ENCODE data around the gene DAAM1.

The DAAM1 gene

DNA sequence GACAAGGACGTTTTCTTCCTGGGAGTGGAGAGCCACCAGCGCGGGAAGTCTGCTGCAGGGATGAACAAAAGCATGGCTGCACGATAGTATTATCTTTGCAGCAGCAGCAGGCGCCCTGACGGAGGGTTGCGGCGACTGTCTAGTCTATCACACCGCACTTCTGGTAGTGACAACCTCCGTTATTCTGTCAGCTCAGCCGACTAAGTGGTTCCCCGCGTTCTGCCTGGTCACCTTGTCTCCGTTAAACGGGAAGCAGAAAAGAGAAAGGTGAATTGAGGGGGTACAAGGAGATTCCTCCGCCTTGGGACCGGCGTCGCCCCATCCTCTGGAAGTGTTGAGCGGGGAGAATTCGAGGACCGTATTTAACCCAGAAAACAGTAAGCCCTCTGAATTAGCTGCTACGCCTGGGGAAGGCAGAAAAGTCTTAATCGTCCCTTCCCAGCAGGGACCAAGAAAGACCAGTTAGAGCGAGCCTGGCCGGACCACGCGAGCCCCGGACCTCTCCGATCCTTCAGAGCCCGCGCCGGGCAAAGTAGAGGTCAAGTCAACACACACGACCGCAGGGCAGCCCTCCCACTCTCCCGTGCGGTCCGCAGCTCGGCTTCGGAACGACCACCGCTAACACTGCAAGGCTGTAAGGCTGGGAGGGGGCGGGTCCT is 536 bp upstream of the DAAM1 start:
- DNase-seq, result peak; percentile 46

DNA sequence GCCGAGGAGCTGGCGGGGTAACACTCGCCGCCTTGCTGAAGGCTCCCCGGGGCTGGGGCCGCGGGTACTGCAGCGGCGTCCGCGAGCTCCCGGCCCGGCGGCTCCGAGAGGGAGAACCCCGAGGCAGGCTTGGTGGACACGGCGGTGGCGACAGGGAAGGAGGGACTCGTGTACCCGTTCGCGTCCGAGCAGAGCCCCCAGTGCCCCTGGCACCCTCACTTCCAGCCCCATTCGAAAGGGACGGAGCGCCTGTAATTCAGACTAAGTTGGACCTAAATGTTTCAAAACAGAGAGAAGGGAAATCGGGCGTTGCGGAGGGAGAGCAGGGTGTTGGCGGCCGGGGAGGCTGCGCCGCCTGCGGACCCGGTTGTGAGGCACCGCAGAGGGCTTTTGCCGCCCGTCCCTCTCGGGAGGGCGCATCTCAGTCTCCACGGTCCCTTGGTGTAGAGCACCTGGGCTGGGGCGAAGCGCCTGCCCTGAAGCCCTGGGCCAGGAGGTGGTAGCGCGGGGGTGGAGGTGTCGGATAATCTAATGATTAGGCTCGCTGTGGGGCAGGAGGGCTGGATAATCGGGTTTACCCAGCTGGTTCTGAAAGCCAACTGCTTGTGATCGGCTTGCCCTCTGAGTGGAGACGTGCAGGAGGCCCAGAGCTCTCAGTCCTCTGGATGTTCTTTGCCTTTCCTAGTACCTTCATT is 771 bp downstream of the DAAM1 start:
- no peak for DNase-seq

DNA sequence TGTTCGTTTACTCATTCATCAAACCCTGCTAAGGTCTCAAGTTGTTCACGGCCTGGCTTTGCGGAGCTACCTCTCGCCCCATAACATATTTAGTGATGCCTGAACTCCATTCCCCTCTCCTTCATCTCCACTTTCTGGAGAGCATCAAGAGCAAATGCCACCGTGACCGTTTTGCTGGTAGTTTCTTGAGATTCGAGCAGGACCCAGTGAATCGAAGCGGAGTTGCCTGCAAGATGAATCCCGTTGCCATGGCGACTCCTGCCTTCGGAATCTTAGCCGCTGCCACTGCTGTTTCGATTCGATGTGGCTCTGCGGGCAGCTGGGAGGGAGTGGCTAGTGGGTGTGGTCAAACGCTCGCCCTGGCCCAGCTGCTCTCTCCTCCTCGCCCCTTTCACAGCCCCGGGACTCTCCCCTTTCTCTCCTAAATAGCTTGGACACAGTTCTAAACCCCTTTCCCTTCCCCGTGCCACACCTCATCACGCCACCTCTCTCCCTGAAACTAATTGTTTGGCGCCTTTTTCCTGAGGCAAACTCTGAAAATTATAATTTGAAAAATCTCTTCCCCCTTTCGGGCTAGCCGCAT is 1.4 kb downstream of the DAAM1 start:
- peak; percentile 71 for DNase-seq

DNA sequence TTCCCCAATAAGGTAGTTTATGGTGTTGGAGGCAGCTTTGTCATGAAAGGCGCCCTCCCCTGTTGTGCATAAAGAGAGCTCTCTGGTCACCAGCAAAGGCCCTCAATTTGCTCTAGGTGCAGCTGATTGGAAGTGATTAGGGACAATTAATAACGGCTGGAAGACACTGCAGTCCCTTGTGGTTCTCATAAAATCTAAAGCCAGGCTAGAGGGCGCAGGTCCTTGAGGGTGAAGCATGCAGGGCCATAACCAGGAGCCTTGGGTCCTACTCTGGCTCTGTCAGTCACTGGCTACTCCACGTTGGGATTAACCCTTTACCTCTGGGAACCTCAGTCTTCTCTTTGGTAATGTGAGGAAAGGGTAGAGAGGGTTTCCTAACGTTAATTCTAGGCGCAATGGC is 1.9 kb downstream of the DAAM1 start:
- DNase-seq, result no peak

DNA sequence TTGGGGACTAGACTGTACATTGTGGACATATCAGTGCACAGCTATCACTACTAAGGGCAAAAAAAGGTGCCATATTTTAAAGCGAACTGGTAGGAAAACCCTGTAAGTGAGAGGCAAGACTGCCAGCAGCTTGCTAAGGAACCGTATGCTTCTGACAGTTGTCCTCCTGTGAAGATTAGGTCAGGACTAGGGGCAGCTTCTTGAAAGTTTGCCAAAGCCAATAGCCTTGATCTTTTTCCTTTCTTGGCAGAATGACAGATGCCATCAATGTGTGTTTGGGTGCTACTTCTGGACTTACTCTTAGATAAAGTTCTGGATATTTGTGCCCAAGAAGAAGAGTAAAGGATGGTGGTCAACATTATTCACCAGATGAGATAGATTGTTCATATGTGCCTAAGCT is 7.4 kb downstream of the DAAM1 start:
- DNase-seq, result no peak

DNA sequence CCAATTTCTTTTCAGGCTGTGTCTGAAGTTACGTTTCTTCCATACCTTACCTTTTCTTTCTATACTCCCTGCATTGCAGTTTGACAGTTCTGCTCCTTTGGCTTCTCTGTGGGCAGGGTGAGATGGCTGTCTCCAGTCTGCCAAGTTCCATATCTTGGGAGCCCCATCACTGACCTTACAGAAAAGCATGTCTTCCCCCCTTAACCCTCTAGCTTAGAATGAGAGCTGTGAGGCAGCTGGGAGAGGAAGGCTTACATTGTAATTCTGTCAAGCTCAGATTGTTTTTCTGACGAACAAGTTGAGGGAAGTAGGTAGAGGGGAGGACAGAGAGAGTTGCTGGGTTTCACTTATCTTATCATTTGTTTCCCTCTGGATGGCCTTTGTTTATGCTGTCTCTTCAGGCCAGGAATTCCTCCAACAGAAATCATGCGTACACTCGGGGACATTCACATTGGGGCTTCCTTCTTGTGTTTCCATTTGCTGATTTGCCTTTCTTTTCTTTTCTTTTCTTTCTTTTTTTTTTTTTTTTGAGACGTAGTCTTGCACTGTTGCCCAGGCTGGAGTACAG is 9.3 kb downstream of the DAAM1 start:
- no peak for DNase-seq

DNA sequence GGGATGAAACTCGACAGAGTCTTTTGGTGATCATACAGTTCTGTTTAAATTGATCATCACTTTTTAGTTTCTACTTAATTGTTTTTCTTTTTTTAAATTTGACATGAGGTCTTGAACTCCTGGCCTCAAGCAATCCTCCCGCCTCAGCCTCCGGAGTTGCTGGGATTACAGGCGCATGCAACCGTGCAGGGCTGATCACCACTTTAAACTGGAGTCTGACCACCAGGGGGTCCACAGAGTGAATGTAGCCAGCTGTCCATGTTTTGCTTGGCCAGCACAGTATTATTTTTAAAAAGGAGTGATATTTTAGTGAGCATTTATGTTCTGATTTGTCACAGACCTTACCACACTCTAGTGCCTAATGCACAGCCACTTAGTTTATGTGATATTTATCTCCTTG is 10.7 kb downstream of the DAAM1 start:
- no peak for DNase-seq

DNA sequence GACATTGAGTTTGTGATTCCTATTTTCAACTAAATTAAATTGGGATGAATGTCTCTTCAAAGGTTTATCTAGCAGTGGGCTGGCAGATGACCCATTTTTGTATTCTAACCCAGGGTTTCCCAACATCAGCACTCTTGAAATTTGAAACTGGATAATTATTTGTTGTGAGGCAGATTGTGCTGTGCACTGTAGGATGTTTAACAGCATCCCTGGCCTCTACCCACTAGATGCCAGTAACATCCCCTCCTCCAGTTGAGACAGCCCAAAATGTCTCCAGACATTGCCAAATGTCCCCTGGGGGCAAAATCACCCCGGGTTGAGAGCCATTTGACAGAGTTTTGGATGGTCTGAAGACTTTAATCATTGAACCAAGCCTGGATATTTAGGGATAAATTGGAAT is 11.1 kb downstream of the DAAM1 start:
- no peak for DNase-seq

DNA sequence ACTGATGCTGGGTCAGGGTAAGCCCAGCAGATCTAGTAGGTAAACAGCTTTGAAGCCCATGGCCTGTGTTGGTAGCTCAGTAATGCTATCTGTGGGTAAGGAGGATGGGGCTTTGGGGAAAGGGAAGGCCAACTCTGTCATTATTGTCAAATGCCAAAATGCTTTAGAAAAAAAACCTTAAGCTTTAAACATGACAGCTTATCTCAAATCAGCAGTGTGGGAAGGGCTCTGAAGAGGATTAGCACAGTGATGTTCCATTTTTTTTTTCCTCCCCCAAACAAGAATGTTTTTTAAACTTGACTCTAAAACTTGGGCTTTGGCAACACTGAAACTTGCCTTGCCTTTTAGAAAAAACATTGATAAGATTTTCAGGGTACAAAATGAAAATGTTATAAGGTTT is 11.7 kb downstream of the DAAM1 start:
- DNase-seq, result no peak

DNA sequence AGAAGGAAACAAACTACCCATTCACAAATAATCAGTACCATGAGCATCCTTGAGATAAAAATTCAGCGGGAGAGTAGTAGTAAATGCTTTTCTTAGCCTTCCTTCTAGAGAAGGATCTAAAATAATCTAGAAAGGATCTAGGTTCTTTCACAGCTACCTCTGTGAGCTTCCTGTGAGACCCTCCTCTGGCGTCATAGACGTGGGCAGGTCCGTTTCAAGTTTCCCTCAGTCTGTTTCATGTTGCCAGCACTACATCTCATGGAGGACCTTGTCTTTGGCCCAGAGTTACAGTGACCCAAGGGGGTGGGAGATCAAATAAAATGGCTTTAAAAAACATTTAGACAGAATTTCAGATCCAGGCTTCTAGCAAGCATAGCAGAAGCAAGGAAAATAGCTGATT is 13.6 kb downstream of the DAAM1 start:
- DNase-seq, result no peak

DNA sequence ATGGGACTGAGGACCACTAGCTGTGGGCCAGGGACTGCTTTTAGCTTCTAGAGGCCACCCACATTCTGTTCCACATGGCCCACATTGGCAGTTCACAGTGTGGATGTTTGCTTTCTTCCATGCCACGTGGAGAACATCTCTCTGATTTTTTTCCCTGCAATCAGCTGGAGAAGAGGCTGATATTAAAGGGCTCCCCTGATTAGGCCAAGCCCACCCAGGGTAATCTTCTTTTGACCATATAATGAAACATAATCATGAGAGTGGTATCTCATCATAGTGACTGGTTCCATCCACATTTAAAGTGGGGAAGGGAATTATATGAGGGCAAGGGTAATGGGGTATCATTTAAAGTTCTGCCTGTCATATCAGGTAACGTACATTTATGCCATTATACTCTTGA is 15.8 kb downstream of the DAAM1 start:
- no peak for DNase-seq

DNA sequence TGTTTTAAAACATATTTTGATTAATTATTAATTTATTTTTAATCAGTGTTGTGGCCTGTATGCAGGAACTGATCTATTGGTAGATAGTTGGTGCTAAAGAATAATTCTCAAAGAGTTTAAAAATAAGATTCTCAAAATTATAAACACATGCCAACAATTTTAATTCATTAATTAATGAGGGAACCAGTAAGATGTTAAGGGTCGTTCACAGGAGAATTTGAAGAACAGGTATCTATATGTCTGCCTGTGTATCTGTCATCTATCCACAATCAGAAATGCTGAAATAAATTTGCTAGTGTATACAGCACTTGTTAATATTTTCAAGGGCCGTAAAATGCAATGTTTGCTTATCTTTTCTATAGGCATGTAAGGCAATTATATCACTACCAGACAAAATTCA is 18.4 kb downstream of the DAAM1 start:
- no peak for DNase-seq

DNA sequence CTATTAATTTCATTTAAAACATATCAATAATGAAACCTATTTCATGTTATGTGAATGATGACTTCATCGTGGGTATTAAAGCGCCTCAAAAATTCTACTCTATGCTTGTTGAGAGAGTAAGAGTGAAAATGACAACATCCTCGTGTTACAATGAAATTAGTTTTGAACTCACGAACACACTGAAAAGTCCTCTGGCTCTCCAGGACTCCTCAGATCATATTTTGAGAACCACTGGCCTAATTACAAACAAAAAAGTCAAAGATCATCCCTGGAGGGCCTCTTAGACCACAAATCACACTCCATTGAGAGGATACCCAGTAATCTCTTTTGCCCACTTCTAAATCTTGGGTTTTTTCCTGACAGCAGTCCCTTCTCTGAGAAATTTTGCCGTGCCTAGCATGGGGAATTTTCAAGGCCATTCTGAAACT is 19.1 kb downstream of the DAAM1 start:
- no peak for DNase-seq

DNA sequence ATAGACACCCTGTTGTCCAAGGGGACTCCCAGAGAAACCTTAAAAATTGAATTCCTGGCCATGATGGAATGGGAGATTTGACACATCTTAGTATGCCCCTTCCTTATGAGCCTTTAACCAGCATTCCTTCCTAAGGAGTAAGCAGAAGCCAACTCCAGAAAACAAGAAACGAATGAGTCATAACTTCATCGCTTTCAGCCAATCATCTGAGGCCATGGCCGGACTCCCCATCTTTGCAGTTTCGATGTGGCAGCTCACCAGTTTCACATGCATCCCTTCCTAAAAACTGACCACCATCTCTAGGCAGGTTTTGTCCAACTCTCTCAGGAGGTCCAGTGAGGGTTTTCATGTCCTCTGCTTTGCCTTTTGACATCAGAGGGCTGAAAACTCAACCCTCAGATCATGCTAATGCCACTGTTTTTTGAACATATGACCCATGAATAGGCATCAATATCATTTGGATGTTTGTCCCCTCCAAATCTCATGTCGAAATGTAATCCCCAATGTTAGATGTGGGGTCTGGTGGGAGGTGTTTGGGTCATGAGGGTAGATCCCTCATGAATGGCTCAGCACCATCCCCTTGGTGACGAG is 19.9 kb downstream of the DAAM1 start:
- DNase-seq, result no peak

DNA sequence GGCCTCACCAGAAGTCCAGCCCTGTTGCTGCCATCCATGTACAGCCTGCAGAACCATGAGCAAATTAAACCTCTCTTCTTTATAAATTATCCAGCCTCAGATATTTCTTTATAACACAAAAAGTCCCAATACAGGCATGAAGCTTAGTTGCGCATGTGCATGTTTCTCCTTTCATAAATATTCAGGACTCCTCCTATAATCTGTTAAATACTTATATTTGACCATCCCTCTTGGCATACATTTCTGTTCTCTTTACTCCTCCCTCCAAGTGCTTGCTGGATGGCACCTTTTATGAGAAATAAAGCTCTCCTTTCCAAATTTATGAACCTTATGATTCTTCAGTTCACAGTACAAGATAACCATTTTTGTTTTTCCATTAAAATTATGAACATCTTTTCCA is 20.5 kb downstream of the DAAM1 start:
- no peak for DNase-seq

DNA sequence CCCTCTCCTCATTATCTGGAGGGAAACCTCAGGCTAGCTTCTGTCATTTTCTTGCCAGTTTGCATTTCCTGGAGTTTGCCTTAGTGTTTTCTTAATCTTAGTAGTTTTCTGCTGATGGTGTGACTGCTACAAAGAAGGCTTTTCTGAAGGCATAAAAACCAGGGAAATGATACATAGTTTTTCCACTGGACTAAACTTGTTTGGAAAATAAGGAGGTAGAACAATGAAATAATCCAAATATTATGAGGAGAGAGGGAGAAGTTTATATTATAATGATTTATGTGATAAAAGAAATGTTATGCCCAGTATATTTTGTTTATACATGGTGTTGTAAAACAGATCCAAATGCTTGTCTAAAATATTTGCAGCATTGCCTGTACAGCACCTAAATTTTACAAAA is 22.2 kb downstream of the DAAM1 start:
- no peak for DNase-seq

DNA sequence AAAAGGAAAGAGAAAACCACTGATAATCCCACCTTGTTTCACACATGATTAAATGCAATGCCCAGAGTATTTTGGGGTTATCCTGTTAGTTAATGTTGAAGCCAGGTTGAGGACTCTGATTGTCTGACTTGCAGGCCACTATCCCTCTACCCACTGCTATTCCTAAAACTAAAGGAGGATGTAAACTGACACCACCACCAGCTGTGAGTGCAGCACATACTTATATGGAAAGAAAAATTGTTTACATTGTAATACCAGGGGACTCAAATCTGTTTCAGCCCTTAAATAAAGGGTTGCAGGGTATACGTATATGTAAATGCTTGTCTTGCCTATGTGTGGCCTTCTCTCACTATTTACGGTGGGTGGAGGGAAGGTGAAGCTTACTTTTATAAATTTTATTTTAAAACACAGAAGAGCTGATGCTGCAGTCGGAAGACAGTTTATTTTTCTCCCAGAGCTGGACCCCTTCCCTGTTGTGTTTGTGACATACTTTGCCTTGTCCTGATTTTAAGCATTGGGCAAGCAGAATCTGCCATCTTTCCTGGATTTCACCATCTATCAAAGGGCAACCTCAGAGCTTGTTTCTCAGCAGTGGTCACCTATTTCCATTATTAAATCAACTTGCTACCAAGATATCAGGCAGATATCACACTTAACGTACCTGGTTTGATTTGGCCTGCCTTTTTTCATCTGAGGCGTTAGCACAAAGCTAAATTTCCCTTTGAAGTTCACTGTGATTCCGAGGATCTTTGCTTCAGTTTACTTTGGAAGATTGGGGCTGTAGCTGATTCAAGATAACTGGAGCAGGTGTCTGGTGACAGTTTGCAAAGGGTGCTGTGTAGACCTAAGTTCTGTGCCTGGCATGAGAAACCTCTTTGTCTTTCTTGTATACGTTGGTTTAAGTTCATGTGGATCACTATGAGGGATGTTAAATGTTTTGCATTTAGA is 25.2 kb downstream of the DAAM1 start:
- DNase-seq, result no peak

DNA sequence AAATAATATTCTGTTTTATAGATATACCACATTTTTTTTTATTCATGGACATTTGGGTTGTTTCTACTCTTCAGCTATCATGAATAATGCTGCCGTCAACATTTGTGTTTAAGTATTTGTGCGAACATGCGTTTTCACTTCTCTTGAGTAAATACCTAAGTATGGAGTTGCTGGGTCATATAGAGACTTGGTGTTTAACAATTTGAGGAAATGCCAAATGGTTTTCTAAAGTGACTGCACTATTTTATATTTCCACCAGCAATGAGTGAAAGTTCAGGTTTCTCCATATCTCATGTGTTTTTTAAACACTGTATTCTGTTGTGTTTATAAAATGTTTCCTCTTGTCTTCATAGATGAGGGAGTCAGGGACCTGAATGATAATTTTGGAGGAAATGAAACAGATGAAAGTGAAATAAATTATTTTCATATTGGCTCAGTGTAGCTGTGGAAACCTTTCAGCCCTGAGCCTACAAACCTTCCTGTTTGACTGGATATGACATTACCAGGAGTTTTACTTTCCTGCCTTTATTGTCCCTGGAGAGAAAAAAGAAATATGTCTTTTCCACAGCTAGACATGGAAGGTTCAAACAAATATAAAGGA is 26.3 kb downstream of the DAAM1 start:
- DNase-seq, result no peak

DNA sequence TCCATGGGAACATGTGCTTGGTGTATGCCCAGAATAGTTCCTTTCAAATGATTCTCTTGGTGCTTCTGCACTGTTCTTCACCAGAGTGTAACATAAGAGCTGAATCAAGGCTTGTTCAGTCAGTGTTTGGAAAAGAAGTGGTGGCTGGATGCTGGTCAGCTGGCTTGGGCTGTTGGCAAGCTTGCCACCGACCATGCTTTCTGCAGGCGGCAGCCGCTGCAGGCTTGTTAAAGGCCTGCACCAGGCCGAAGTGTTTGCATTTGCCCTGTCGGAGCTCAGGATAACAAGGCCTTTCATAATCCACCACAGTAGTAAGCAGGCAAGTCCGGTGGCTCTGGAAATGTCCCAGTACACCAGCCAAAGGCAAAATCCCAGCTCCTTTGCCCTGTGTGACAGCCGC is 26.9 kb downstream of the DAAM1 start:
- no peak for DNase-seq

DNA sequence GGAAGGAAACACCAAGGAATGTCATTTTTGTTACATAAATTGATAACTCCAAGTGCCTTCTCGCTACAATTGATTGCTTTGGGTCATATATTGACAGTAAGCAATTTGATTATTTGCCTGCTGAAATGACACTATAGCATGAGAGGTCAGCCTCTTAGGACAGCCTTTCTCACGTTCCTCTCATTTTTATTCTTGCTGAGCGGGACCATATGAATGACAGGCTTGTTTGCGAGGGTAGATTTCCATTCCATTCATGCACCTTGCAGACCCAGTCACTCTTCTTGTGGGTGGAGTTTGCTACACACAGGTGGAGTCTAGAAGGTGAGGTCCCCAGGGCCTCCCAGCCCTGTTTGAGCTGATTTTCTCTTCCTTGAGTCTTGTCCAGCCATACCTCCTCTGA is 27.3 kb downstream of the DAAM1 start:
- no peak for DNase-seq

DNA sequence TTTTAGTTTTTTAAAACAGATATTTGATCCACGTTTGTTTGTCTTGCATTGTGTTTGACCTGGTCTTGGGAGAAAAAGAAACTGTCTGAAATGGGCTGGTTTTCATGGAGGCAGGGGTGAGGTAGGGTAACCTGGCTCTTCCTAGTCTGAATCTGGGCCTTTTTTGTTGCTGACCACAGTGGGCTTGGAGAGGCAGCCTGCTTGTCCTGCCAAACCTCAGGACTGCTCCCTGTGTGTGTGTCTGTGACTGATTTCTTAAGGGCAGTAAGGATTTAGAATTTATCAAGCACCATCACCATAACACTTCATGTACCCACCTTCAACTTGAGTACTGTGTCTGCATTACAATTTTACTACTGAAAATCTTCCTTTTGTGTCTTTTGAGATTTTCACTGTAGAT is 28.5 kb downstream of the DAAM1 start:
- DNase-seq, result no peak

DNA sequence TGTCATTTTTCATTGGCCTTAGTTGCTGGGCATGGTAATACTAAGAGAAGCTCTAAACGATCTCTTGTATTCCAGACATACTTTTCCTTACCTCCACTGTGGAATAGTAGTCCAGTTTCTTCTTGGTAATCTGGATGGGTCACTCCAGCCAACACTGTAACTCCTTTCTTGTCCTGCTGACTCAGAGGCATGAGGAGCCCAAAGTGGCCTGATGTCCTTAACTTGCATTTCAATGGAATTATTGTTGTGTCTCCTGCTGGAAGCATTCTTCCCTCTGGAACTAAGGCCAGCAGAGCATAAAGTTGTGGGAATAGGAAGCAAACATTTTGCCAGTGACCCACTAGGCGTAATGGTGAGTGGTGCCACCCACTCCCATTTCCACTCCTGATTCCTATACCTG is 33.1 kb downstream of the DAAM1 start:
- no peak for DNase-seq
